ENCODE results near the gene ACTG2.

DNA sequence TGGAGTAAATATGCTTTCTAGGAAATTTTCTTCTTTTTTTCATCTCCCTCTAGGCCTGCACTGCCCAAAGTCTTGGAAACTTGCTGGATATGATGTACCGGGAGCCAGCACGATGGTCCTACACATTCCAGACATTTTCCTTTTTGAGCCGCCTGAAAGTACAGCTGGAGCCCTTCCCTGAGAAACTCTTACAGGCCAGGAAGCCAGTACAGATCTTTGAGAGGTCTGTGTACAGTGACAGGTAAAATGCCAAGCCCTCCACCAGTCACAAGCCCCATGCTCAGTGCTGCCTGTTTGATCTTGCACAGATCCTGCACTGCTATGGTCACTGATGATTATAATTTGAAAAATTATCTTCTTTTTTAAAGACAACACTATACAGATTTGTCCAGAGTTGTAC lies 53.9 kb downstream of the ACTG2 start:
- TF ChIP-seq, protein P1, sequence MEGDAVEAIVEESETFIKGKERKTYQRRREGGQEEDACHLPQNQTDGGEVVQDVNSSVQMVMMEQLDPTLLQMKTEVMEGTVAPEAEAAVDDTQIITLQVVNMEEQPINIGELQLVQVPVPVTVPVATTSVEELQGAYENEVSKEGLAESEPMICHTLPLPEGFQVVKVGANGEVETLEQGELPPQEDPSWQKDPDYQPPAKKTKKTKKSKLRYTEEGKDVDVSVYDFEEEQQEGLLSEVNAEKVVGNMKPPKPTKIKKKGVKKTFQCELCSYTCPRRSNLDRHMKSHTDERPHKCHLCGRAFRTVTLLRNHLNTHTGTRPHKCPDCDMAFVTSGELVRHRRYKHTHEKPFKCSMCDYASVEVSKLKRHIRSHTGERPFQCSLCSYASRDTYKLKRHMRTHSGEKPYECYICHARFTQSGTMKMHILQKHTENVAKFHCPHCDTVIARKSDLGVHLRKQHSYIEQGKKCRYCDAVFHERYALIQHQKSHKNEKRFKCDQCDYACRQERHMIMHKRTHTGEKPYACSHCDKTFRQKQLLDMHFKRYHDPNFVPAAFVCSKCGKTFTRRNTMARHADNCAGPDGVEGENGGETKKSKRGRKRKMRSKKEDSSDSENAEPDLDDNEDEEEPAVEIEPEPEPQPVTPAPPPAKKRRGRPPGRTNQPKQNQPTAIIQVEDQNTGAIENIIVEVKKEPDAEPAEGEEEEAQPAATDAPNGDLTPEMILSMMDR (IDR thresholded peaks at IDR 0.05; ENCODE audit: poor library complexity): no peak
- no peak for TF ChIP-seq EZH2 (IDR thresholded peaks at IDR 0.05; ENCODE audit: borderline replicate concordance)

Data from hepatocyte (in vitro differentiated cells).